K562 (cell line): Measurements from ENCODE around the gene DNMT1. TPM values are rescaled to one million over a fixed set of nuclear protein-coding genes. Genes with fewer than 3 reads are reported as not detected.

Source experiments
- CHD1 ChIP-seq: fragments of 200-600 bp; sonication (generic); IDR thresholded peaks from one replicate; pipeline ENCODE4 v1.6.1; 2012; ENCODE audit warnings: mild to moderate bottlenecking, moderate library complexity, low read length, inconsistent platforms
- CREM ChIP-seq: IDR thresholded peaks from 2 replicates; pipeline ENCODE4 v1.6.1; 2014; ENCODE audit warnings: antibody characterized with exemption, low read depth
- CXXC5 ChIP-seq: fragments of 250-450 bp; sonication (Bioruptor Pico); IDR thresholded peaks from 2 replicates; pipeline ENCODE4 v1.8.0; 2022; ENCODE audit warnings: inconsistent platforms, mild to moderate bottlenecking, moderate library complexity
- GABPA ChIP-seq: fragments of 200-800 bp; sonication (Bioruptor generic); conservative IDR thresholded peaks from 2 replicates; pipeline ENCODE4 v1.6.1; 2016; ENCODE audit warnings: low read depth, missing genetic modification characterization, missing compliant biosample characterization
- HDAC1 ChIP-seq, 2 experiments: fragments of 450-650 bp; IDR thresholded peaks; 2 replicates each; pipeline ENCODE4 v1.6.1; 2016 to 2017; ENCODE audit warnings: inconsistent platforms in 1 of 2, mild to moderate bottlenecking in 1 of 2, moderate library complexity in 1 of 2
- MBD1 ChIP-seq: fragments of 250-450 bp; sonication (Bioruptor Pico); IDR thresholded peaks from 2 replicates; pipeline ENCODE4 v1.8.0; 2022; ENCODE audit warnings: inconsistent platforms
- NKRF ChIP-seq: fragments of 450-650 bp; IDR thresholded peaks from 2 replicates; pipeline ENCODE4 v1.6.1; 2016; ENCODE audit warnings: borderline replicate concordance
- NR4A1 ChIP-seq, 2 experiments: fragments of 250-450 bp in 1 of 2; fragments of 450-650 bp in 1 of 2; sonication (Bioruptor Pico) in 1 of 2; IDR thresholded peaks; 2 replicates each; pipeline versions ENCODE4 v1.4.0 to v1.6.1; 2016 to 2020; ENCODE audit warnings: mild to moderate bottlenecking in 2 of 2, missing compliant biosample characterization in 1 of 2, missing genetic modification characterization in 1 of 2, moderate library complexity in 1 of 2
- RBM25 ChIP-seq: fragments of 200-400 bp; formaldehyde crosslinking; IDR thresholded peaks from 2 replicates; pipeline ENCODE4 v1.6.1; 2018; ENCODE audit warnings: low read length, low read depth, moderate library complexity; ENCODE audit not compliant: severe bottlenecking
- SMARCE1 ChIP-seq: fragments of 450-650 bp; IDR thresholded peaks from 2 replicates; pipeline ENCODE4 v1.7.1; 2016; ENCODE audit warnings: mild to moderate bottlenecking
- ZBTB34 ChIP-seq: fragments of 250-450 bp; sonication (Bioruptor Pico); IDR thresholded peaks from 2 replicates; pipeline ENCODE4 v1.8.0; 2021; ENCODE audit warnings: mild to moderate bottlenecking, moderate library complexity
- ZBTB49 ChIP-seq: sonication (generic); formaldehyde crosslinking; IDR thresholded peaks from 2 replicates; pipeline ENCODE4 v1.8.0; 2022; ENCODE audit warnings: missing genetic modification reagents, mild to moderate bottlenecking, borderline replicate concordance
- ZNF121 ChIP-seq: sonication (generic); formaldehyde crosslinking; conservative IDR thresholded peaks from 2 replicates; pipeline ENCODE4 v1.8.0; 2022; ENCODE audit warnings: missing genetic modification reagents
- ZNF41 ChIP-seq: fragments of 250-450 bp; sonication (Bioruptor Pico); conservative IDR thresholded peaks from 2 replicates; pipeline ENCODE4 v1.4.0; 2020; ENCODE audit warnings: mild to moderate bottlenecking
- ZNF436 ChIP-seq: fragments of 250-450, 450-650 bp; sonication (Bioruptor Pico); formaldehyde crosslinking; IDR thresholded peaks from 2 replicates; pipeline ENCODE4 v1.7.0; 2020; ENCODE audit warnings: mild to moderate bottlenecking
- ZNF644 ChIP-seq: fragments of 200-800 bp; sonication (Bioruptor generic); IDR thresholded peaks from 2 replicates; pipeline ENCODE4 v1.6.1; 2016; ENCODE audit warnings: low read depth, missing genetic modification characterization, missing compliant biosample characterization
- ZNF696 ChIP-seq: fragments of 250-450 bp; sonication (Bioruptor Pico); conservative IDR thresholded peaks from 2 replicates; pipeline ENCODE4 v1.4.0; 2020; ENCODE audit warnings: mild to moderate bottlenecking, moderate library complexity
- polyA plus RNA-seq, 8 experiments: library from polyadenylated mRNA; depleted of rRNA in 4 of 8; stranded (reverse) in 5 of 8; unstranded in 3 of 8; fragments of >200 nt; fragmentation: Nextera tagmentation in 2 of 8; fragmentation: Illumina TruSeq in 1 of 8; extraction: Ambion mirVana in 2 of 8; extraction: Trizol in 1 of 8; gene quantifications; 2 replicates each; pipeline versions ENCODE4 v1.2.1 to v1.2.3, GENCODE V29; 2011 to 2014; ENCODE audit warnings: inconsistent platforms in 1 of 8, missing spikeins in 1 of 8
- total RNA-seq, 7 experiments: library from RNA; depleted of rRNA in 6 of 7; stranded (reverse); fragments of >200 nt in 6 of 7; fragmentation: Illumina TruSeq in 2 of 7; extraction: Trizol in 2 of 7; gene quantifications; 2 replicates each; pipeline versions ENCODE4 v1.2.1 to v1.2.3, GENCODE V29; 2011 to 2021; ENCODE audit warnings: low replicate concordance in 1 of 7

DNMT1 gene
- total and polyA plus RNA-seq, 9 of the 15 experiments (the other 6 are each of a cell fraction or from before 2014, with no cell fraction given) = 80.1 to 271 (median 121) TPM

- TF ChIP-seq CREM (0 out of 2 replicates have a peak, but pooled peaks have one; percentile 1), ZNF436 (CRISPR knock-in tag) (no peak), NKRF (peak; percentile 54), CXXC5 (peak; percentile 83), ZNF644 (tag) (no peak), SMARCE1 (0 out of 2 replicates have a peak, but pooled peaks have one; percentile 32), ZNF696 (CRISPR knock-in tag) (no peak), ZBTB49 (CRISPR knock-in tag) (0 out of 2 replicates have a peak, but pooled peaks have one; percentile 28), ZNF121 (CRISPR knock-in tag) (peak; percentile 69), CHD1 (peak; percentile 22), ZBTB34 (no peak), MBD1 (CRISPR knock-in tag) (no peak), RBM25 (peak; percentile 94), NR4A1 (CRISPR knock-in tag; IDR thresholded peaks at IDR 0.05) (no peak), NR4A1 (tag; IDR thresholded peaks at IDR 0.05) (no peak), GABPA (tag) (0 out of 2 replicates have a peak, but pooled peaks have one; percentile 8), ZNF41 (CRISPR knock-in tag) (no peak), HDAC1 (IDR thresholded peaks at IDR 0.05) (peak; percentile 65 to 77; a peak in 3 of 4 replicates)
These were observed 108.8 kb downstream of the DNMT1 start, which contains the start of gene SHFL (continued) for GRCh38 chr19:10085641-10086590.
